SU-DHL-6 (cell line): ENCODE data around the gene CPED1.

Experiments
- H2AFZ ChIP-seq: fragments of 200-600 bp; sonication (generic); 2 replicates; pipeline ENCODE4 v1.6.1; 2014; ENCODE audit warnings: low read depth, mild to moderate bottlenecking, moderate library complexity, mixed read lengths, antibody characterized with exemption, low read length; ENCODE audit not compliant: severe bottlenecking
- H3F3A ChIP-seq: fragments of 200-600 bp; shearing (Covaris generic); 2 replicates; pipeline ENCODE4 v1.6.0; 2016; ENCODE audit warnings: antibody characterized with exemption, mild to moderate bottlenecking; ENCODE audit not compliant: insufficient read depth
- H3K27ac ChIP-seq: fragments of 200-600 bp; sonication (generic); 2 replicates; pipeline ENCODE4 v1.5.1; 2016; ENCODE audit warnings: low read depth, mild to moderate bottlenecking, low read length, moderate library complexity, mixed read lengths
- H3K27me3 ChIP-seq: fragments of 200-600 bp; sonication (generic), shearing (Covaris generic); 2 replicates; pipeline ENCODE4 v1.6.0; 2014; ENCODE audit warnings: mild to moderate bottlenecking, low read length
- H3K36me3 ChIP-seq: fragments of 200-600 bp; sonication (generic); 2 replicates; pipeline ENCODE4 v1.6.1; 2014; ENCODE audit warnings: mild to moderate bottlenecking, low read length, mixed read lengths
- H3K4me2 ChIP-seq: fragments of 300-600, 200-600 bp; shearing (Covaris generic), sonication (generic); 2 replicates; pipeline ENCODE4 v1.6.0; 2014; ENCODE audit warnings: low read length, low read depth, mild to moderate bottlenecking; ENCODE audit not compliant: poor library complexity, severe bottlenecking
- H3K4me3 ChIP-seq: fragments of 200-600 bp; sonication (generic); 2 replicates; pipeline ENCODE4 v1.5.1; 2014; ENCODE audit warnings: antibody characterized with exemption, low read length, mild to moderate bottlenecking, mixed read lengths; ENCODE audit not compliant: insufficient read depth, poor library complexity, severe bottlenecking
- H3K79me2 ChIP-seq: fragments of 200-600 bp; sonication (generic); 2 replicates; pipeline ENCODE4 v1.6.1; 2014; ENCODE audit warnings: mild to moderate bottlenecking, low read length, moderate library complexity; ENCODE audit not compliant: insufficient read depth
- H3K9ac ChIP-seq: fragments of 200-600 bp; sonication (generic); 2 replicates; pipeline ENCODE4 v1.7.0; 2014; ENCODE audit warnings: mild to moderate bottlenecking, low read length
- H3K9me2 ChIP-seq: fragments of 200-600 bp; sonication (generic); replicated peaks from 2 replicates; pipeline ENCODE4 v1.6.1; 2014; ENCODE audit warnings: low read length; ENCODE audit not compliant: insufficient read depth
- H3K9me3 ChIP-seq: fragments of 200-600 bp; sonication (generic); 2 replicates; pipeline ENCODE4 v1.6.1; 2014; ENCODE audit warnings: low read length, mixed read lengths; ENCODE audit not compliant: insufficient read depth
- H4K20me1 ChIP-seq: fragments of 200-600 bp; sonication (generic); 2 replicates; pipeline ENCODE4 v1.6.1; 2014; ENCODE audit warnings: low read depth, mild to moderate bottlenecking, antibody characterized with exemption, low read length, moderate library complexity, mixed read lengths
- EZH2phosphoT487 ChIP-seq: fragments of 200-600 bp; sonication (generic), shearing (Covaris generic); conservative IDR thresholded peaks from 2 replicates; pipeline ENCODE4 v1.6.1; 2018; ENCODE audit warnings: mild to moderate bottlenecking, antibody characterized with exemption, low read length, moderate library complexity, mixed read lengths
- TF ChIP-seq, protein P1 (sequence below): fragments of 200-600 bp; sonication (generic); IDR thresholded peaks from one replicate; pipeline ENCODE4 v1.5.1; 2017; ENCODE audit warnings: antibody characterized with exemption, mild to moderate bottlenecking, low read length, moderate library complexity; ENCODE audit not compliant: insufficient read depth, poor library complexity, severe bottlenecking

Gene CPED1

DNA sequence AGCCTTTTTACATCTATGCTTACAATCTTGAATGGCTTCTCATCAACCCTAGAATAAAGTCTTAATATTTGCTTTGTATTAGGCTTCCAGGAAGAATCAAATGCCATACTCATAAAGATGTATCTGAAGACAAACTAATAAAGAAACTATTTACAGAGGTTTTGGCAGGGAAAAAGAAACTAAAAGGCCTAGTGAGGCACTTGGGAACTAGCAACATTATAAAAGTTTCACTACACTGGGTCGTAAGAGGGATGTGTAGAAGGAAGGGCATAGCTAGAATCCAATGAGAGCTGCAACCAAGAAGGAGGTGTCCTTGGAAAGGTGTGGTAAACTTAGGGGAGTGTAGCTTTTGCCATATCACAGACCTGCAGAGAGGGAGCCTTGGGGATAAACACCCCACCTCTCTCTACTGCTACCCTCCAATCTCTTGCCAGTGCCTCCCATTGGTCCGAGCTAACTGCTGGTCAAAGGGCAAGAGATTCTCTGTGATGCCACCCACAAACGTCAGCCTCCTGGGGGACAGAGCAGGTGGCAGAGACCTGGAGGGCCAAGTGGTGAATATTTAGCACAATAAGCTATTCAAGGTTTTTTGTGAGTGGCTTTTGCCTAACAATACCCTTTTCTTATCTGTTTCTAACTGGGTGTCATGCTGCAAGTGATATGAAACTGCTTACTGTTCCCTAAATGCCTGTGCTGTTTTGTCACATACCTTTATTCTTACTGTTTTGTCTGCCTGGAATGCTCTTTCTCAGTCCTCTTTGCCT lies 60.7 kb downstream of the CPED1 start:
- H3K4me3 ChIP-seq, result no peak overlapping the region
- H3K9ac ChIP-seq, result no peak overlapping the region
- H3K9me2 ChIP-seq, result no peaks in the 10 kb centered on the region
- no peaks in the 10 kb centered on the region for H3F3A ChIP-seq
- no peak for TF ChIP-seq EZH2phosphoT487
- TF ChIP-seq, protein P1, sequence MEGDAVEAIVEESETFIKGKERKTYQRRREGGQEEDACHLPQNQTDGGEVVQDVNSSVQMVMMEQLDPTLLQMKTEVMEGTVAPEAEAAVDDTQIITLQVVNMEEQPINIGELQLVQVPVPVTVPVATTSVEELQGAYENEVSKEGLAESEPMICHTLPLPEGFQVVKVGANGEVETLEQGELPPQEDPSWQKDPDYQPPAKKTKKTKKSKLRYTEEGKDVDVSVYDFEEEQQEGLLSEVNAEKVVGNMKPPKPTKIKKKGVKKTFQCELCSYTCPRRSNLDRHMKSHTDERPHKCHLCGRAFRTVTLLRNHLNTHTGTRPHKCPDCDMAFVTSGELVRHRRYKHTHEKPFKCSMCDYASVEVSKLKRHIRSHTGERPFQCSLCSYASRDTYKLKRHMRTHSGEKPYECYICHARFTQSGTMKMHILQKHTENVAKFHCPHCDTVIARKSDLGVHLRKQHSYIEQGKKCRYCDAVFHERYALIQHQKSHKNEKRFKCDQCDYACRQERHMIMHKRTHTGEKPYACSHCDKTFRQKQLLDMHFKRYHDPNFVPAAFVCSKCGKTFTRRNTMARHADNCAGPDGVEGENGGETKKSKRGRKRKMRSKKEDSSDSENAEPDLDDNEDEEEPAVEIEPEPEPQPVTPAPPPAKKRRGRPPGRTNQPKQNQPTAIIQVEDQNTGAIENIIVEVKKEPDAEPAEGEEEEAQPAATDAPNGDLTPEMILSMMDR, result no peak
- H2AFZ ChIP-seq, result no peak overlapping the region
- H3K79me2 ChIP-seq, result no peaks in the 10 kb centered on the region
- H3K27ac ChIP-seq, result no peak overlapping the region
- H3K27me3 ChIP-seq, result no peaks in the 10 kb centered on the region
- no peaks in the 10 kb centered on the region for H3K36me3 ChIP-seq
- H3K4me2 ChIP-seq, result no peak overlapping the region
- H4K20me1 ChIP-seq, result no peaks in the 10 kb centered on the region
- H3K9me3 ChIP-seq, result no peaks in the 10 kb centered on the region

- TF ChIP-seq, protein P1, result no peak
- no peak for TF ChIP-seq EZH2phosphoT487
Measured at GRCh38 chr7:121049897-121050296, 61.4 kb downstream of the CPED1 start.

GRCh38 chr7:121053219-121053618 lies 64.7 kb downstream of the CPED1 start:
- Histone ChIP-seq H3K4me2 (no peak overlapping the region), H3K9me2 (no peaks in the 10 kb centered on the region), H3F3A (no peaks in the 10 kb centered on the region), H3K4me3 (no peak overlapping the region), H3K27me3 (no peaks in the 10 kb centered on the region), H3K9ac (no peak overlapping the region), H3K27ac (no peak overlapping the region), H2AFZ (no peak overlapping the region), H3K79me2 (no peaks in the 10 kb centered on the region), H3K9me3 (no peaks in the 10 kb centered on the region), H4K20me1 (no peaks in the 10 kb centered on the region), H3K36me3 (no peaks in the 10 kb centered on the region)
- TF ChIP-seq EZH2phosphoT487, result no peak

More at GRCh38 chr7:121049897-121050296, 61.4 kb downstream of the CPED1 start:
- Histone ChIP-seq H3F3A (no peaks in the 10 kb centered on the region), H3K36me3 (no peaks in the 10 kb centered on the region), H3K9ac (no peak overlapping the region), H4K20me1 (no peaks in the 10 kb centered on the region), H3K9me2 (no peaks in the 10 kb centered on the region), H3K79me2 (no peaks in the 10 kb centered on the region), H2AFZ (no peak overlapping the region), H3K4me2 (no peak overlapping the region), H3K27me3 (no peaks in the 10 kb centered on the region), H3K9me3 (no peaks in the 10 kb centered on the region), H3K4me3 (no peak overlapping the region), H3K27ac (no peak overlapping the region)

GRCh38 chr7:121054925-121055324 lies 66.4 kb downstream of the CPED1 start:
- Histone ChIP-seq H4K20me1 (no peaks in the 10 kb centered on the region), H3K27ac (no peak overlapping the region), H3K4me3 (no peak overlapping the region), H3K9ac (no peak overlapping the region), H3K9me3 (no peaks in the 10 kb centered on the region), H3F3A (no peaks in the 10 kb centered on the region), H3K4me2 (no peak overlapping the region), H2AFZ (no peak overlapping the region), H3K79me2 (no peaks in the 10 kb centered on the region), H3K9me2 (no peaks in the 10 kb centered on the region), H3K27me3 (no peaks in the 10 kb centered on the region), H3K36me3 (no peaks in the 10 kb centered on the region)
- no peak for TF ChIP-seq EZH2phosphoT487
- TF ChIP-seq, protein P1, result no peak
